Cardiac fibroblast (primary cell): ENCODE data around the gene TMEM41B.
"Not testable (repeated sequence)": the region's sequence is repeated elsewhere in the genome, so short reads cannot be mapped to it uniquely, and the experiment has no call there.

Experiments used
- DNase-seq, 2 donors: peaks; one replicate each; pipeline versions ENCODE4 v3.0.0 to v3.0.0-alpha.2; 2010; ENCODE audit warnings: low read depth in 2 of 2
- H3K4me3 ChIP-seq, 2 donors: replicated peaks in 1 of 2; 1 replicate in 1 of 2; 2 replicates in 1 of 2; pipeline ENCODE4 v1.5.1; 2011; ENCODE audit warnings: low read depth in 2 of 2, low read length in 2 of 2, mild to moderate bottlenecking in 2 of 2, moderate library complexity in 1 of 2
- TF ChIP-seq, protein P1 (sequence below): IDR thresholded peaks from one replicate; pipeline ENCODE4 v1.5.1; 2011; ENCODE audit warnings: low read depth, mild to moderate bottlenecking, low read length, inconsistent platforms

The TMEM41B gene

DNA sequence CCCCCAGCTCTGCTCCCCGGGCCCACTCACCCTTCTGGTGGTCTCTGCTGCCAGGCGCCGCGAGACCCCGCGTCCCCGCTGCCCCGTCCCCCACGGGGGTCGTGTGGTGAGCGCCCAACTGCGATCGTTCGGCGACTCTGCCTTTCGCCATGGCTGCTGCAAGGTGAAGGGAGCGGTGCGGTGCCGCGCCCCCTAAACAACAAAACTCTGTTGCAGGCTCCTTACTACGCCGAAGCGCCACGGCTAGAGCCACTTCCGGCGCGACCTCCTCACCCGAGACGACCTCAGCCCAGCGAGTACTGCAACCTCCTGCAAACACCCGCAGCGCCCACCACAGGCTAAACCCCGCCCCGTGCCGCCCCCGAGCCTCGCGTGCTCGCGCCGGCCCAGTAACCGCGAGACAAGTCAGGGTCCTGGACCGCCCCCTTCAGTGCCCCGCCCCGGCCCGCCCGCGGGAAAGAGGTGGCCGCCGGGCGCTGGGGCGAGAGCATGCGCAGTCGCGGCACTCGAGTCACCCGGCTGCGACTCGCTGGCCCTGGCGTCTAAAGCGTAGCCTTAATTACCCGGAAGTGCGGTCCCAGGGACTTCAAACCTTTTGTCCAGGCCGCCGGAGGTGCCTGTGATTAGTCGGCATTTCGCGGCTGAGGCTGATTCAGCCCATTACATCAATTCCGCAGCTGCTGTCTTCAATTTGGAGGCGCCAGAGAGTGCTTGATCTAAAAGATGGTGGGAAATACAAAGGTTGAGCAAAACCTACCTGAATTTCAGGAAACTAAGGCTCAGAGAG, at the start of gene TMEM41B:
TSS of gene TMEM41B (minus strand) at position 303 of the 787 bp plus-strand sequence. CDS start at position 151, 152 bp downstream.
- peak; percentile 99 for DNase-seq
- TF ChIP-seq, protein P1, sequence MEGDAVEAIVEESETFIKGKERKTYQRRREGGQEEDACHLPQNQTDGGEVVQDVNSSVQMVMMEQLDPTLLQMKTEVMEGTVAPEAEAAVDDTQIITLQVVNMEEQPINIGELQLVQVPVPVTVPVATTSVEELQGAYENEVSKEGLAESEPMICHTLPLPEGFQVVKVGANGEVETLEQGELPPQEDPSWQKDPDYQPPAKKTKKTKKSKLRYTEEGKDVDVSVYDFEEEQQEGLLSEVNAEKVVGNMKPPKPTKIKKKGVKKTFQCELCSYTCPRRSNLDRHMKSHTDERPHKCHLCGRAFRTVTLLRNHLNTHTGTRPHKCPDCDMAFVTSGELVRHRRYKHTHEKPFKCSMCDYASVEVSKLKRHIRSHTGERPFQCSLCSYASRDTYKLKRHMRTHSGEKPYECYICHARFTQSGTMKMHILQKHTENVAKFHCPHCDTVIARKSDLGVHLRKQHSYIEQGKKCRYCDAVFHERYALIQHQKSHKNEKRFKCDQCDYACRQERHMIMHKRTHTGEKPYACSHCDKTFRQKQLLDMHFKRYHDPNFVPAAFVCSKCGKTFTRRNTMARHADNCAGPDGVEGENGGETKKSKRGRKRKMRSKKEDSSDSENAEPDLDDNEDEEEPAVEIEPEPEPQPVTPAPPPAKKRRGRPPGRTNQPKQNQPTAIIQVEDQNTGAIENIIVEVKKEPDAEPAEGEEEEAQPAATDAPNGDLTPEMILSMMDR, result peak; percentile 2
- peak within 1 kb of the TSS; percentile 95 to 98 for H3K4me3 ChIP-seq

DNA sequence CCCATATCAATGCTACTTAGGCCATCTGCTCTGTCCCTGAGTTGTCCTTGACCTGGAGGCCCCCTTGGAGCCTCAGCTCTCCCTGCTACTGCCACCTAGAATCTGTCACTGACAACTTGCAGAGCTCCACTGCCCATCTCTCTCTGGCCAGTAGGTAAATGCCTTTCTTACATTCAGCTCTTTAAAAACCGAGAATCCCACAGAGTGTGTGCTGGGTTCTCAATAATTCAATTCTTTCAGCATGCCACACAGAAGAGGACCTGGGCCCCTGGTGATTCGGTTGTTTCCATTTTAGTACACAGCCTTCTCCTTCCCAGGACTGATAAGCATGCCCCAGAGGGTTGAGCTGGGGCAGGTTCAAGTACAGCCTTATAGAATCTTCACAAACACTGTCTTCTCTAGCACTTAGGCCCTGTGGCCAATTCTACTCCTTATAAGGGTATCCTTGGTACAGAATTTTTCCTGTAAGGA, 48.0 kb upstream of the TMEM41B start:
- no peak overlapping the region for H3K4me3 ChIP-seq
- peak in 1 of 2 donors; percentile 29 for DNase-seq
- TF ChIP-seq, protein P1, result no peak

DNA sequence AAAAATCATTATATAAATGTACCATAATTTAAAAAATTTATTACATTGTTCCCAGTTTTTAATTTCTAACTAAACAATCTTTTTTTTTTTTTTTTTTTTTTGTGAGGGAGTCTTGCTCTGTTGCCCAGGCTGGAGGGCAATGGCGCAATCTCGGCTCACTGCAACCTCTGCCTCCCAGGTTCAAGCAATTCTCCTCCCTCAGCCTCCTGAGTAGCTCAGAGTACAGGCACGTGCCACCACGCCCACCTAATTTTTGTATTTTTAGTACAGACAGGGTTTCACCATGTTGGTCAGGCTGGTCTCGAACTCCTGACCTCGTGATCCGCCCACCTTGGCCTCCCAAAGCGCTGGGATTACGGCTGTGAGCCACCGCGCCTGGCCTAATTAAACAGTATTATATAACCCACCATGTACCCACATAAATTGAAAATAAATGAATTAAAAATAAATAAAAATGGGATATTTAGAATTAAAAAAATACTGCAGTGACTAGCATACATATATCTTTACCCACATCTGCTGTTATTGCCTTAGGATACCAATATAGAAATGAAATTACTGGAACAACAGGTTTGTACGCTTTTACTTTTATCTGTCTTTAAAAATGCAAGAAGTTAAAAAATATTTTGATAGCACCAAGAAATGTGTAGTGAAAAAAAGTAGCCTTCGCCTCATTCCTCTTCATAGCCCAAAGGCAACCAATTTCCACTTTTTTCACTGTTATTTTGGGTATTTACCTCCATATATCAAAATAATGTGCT, 46.6 kb upstream of the TMEM41B start:
- not testable (repeated sequence) for H3K4me3 ChIP-seq, DNase-seq

GRCh38 chr11:9357041-9357440, 42.6 kb upstream of the TMEM41B start:
- H3K4me3 ChIP-seq, result no peak overlapping the region
- TF ChIP-seq, protein P1, result no peak
- DNase-seq, result no peak

DNA sequence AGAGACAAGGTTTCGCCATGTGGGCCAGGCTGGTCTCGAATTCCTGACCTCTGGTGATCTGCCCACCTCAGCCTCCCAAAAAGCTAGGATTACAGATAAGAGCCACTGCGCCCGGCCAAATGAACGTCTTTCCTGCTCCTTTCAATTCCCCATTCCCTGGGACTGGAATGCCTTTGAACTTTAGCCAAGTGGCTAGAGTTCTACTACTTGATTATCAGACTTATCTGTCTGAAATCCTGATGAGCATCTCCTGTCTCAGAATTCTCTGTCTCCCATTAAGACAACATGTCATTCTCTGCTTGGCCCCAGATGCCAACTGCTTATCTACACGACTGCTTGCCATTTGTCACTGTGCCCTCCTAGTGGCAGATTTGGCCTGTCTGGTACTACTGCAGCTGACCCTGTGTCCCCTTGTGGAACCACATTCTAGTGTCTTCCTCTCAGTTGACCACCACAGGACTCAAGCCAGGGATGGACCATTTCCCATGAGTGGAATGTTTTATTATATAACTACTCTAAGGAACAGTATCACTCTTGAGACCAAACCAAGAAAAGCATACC, 37.0 kb upstream of the TMEM41B start:
- no peak for DNase-seq
- TF ChIP-seq, protein P1, result no peak
- H3K4me3 ChIP-seq, result no peak overlapping the region

GRCh38 chr11:9347779-9348178, 33.4 kb upstream of the TMEM41B start:
- not testable (repeated sequence) for DNase-seq, H3K4me3 ChIP-seq

DNA sequence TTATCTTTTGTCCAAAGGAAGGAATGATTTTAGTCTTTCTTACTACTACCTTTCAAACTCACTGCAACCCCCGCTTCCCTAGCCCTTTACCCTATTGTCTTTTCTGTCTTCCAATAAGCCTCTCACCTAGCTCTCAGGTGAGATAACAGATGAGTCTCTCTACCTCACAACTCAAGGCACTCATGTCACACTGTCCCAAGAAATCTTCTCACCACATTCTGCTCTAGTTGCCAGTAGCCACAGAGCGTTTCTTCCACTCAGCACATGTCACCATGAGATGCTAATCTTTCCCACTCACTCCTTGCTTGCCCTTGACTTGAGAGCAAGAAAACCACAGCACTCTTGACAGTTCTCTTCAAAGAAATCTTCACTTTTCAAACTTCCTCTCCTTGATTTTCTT, 32.7 kb upstream of the TMEM41B start:
- TF ChIP-seq, protein P1, result no peak
- DNase-seq, result no peak
- H3K4me3 ChIP-seq, result no peak overlapping the region
